D721Med (cell line): ENCODE measurements around the gene XKR3.
"Not testable (repeated sequence)": the region's sequence is repeated elsewhere in the genome, so short reads cannot be mapped to it uniquely, and the experiment has no call there.

ENCODE experiments used
- DNase-seq: peaks from one replicate; pipeline ENCODE4 v3.0.0; 2011; ENCODE audit warnings: low spot score; ENCODE audit not compliant: insufficient read length
- FAIRE-seq: peaks from 2 replicates; lab custom pipeline; 2011; peaks lifted over from hg19 to GRCh38; lab: Jason Lieb, UNC
- TF ChIP-seq, protein P1 (sequence below): IDR thresholded peaks from 2 replicates; pipeline ENCODE4 v1.5.1; 2012; ENCODE audit warnings: mild to moderate bottlenecking, control low read depth; ENCODE audit not compliant: insufficient read depth; ENCODE audit errors: missing control alignments

XKR3 gene

DNA sequence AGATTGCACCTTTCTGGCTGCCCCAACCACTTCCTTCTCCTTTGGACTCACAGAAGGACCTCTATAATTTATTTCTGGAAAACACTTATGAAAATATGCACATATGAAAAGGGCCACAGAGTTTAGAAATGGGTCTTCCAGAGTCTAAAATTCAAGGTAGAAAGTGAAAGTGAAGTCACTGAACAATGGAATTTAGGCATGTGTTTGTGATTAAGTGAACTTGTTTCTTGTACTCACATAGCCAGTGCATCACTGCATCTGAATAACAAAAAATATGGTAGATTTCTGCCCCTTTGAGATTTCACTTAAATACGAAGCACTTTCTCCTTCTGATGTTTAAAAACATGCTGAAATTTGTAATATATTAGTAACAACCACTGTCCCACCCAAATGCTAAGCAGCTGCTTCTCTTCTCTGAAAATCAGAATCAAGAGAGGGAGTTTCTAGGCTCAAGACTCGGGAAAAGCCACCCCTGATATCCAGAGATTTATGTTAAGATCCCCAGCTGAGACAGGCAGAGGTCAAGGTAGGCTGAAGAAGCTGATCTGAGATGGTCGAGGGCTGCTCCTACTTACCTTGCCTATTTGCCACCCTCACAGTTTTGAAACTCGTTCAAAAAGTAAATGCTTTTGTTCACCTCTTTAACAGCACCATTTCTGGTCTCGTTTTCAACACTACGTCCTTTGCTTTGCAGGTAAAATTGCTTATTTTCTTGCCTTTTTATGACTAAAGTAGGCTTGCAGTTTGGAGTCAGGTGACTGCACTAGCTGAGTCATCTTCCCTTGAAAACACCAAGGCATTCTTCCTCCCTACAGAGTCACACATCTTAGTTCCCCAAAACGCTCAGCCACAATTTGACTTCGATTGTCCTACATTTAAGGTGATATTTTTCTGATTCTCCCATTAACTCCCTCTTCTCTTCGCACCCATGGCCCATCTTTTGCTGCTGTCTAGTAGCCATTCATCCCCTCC, at the start of gene XKR3:
TSS of gene XKR3 (minus strand) at position 696 of the 972 bp plus-strand sequence. CDS start 17,338 bp downstream, outside the sequence.
- no peak for DNase-seq
- TF ChIP-seq, protein P1, sequence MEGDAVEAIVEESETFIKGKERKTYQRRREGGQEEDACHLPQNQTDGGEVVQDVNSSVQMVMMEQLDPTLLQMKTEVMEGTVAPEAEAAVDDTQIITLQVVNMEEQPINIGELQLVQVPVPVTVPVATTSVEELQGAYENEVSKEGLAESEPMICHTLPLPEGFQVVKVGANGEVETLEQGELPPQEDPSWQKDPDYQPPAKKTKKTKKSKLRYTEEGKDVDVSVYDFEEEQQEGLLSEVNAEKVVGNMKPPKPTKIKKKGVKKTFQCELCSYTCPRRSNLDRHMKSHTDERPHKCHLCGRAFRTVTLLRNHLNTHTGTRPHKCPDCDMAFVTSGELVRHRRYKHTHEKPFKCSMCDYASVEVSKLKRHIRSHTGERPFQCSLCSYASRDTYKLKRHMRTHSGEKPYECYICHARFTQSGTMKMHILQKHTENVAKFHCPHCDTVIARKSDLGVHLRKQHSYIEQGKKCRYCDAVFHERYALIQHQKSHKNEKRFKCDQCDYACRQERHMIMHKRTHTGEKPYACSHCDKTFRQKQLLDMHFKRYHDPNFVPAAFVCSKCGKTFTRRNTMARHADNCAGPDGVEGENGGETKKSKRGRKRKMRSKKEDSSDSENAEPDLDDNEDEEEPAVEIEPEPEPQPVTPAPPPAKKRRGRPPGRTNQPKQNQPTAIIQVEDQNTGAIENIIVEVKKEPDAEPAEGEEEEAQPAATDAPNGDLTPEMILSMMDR = no peak
- no peak for FAIRE-seq

DNA sequence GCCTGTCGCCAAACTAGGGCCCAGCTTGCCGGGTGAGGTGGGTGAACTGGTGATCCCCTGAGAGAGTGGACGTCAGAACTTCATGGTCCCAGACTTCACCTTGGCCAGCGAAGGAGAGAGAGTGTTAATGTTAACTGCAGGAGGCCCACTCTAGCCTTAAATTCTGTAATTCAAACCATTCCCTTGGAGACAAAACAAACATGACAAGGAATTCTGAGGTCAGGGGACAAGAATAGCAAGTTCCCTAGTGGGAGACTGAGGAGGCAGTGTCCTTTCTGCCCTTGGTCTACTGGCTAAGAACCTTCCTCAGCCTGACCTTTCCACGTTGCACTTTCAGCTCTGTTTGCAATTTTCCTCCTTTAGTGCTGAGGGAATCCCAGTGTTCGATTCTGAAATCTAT, 44.4 kb upstream of the XKR3 start:
- FAIRE-seq, DNase-seq: not testable (repeated sequence)

DNA sequence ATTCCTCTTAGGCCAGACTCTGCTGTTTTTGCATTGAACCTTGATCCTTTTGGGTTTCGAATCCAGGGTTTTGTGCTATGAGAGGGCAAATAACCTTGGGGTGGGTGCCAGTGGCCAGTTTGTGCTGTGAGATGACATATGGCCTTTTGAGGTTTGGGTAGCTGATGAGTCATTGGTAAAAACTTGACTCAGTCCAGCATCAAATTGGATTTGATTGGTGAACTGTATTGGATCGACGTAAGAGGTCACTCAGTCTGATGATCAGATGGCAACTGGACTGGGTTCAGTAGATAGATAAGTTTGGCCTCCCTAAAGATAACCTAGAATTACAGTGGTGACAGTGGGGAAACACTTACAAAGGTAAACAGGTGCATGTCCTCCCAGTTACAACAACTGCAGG, 41.0 kb upstream of the XKR3 start:
- DNase-seq = no peak
- TF ChIP-seq, protein P1 = no peak
- no peak for FAIRE-seq

DNA sequence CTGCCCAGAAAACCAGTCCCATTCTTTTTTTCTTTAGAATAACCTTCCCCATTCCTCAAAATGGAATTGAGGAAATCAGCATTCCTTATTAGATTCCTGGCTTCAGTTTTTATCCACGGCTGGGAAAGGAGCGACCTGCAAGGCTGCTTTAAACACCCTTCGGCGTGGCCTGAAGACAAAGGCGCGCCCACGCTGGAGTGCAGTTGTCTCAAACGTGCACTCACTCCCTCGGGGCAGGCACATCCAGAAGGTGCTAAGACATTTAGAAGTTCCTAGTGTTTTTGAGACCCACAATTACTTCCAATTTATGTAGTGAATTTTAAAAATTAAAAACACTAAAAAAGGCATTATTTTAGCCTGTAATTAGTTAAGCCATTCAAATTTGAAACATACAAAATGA, 31.6 kb upstream of the XKR3 start:
- not testable (repeated sequence) for FAIRE-seq, DNase-seq

DNA sequence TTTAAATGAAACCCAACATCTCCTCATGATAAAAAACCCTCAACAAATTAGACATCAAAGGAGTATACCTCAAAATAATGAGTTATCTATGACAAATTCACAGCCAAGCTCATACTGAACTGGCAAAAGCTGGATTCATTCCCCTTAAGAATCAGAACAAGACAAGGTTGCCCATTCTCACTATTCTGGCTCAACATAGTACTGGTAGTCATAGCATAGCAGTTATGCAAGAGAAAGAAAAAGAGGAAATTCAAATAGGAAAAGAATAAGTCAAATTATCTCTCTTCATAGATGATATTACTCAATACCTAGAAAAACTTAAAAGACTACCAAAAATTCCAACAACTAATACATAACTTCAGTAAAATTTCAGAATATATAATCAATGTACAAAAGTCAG, 29.4 kb upstream of the XKR3 start:
- DNase-seq = no peak
- no peak for FAIRE-seq
- TF ChIP-seq, protein P1 = no peak

DNA sequence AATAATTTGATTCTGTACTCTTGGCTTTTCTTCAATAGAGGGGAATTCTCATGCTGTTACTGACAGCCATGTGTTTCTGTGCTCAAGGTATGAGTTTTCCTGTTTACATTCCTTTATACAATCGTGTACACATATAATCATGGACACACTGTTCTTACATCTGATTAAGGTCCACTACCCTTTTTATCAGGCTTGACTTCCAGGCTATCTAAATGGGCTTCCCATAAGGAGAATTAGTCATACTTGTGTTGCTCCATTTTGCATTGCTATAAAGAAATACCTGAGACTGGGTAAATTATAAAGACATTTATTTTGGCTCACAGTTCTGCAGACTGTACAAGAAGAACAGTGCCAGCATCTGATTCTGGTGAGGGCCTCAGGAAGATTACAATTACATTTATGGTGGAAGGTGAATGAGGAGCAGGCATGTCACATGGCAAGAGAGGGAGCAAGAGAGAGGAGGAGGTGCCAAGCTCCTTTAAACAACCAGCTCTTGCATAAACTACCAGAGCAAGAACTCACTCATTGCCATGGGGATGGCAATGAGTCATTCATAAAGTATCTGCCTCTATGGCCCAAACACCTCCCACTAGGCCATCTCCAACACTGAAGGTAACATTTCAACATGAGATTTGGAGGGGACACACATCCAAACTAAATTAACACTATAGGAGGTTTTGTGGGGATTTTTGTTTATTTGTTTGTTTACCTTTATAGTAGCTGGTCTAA, 26.2 kb upstream of the XKR3 start:
- not testable (repeated sequence) for FAIRE-seq, DNase-seq

DNA sequence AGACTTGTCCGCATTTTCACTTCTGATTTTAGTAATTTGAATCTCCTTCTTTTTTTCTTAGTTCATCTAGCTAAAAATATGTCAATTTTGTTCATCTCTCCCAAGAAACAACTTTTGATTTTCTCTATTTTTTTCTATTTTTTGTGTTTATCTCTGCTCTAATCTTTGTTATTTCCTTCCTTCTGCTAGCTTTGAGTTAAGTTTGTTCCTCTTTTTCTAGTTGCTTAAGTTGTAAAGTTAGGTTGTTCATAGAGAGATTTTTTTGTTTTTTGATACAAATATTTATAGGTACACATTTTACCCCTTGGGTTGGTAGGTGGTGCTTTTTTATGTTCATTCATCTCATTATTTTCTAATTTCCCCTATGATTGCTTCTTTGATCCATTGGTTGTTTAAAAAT, 22.1 kb upstream of the XKR3 start:
- no peak for FAIRE-seq
- TF ChIP-seq, protein P1 = no peak
- no peak for DNase-seq

DNA sequence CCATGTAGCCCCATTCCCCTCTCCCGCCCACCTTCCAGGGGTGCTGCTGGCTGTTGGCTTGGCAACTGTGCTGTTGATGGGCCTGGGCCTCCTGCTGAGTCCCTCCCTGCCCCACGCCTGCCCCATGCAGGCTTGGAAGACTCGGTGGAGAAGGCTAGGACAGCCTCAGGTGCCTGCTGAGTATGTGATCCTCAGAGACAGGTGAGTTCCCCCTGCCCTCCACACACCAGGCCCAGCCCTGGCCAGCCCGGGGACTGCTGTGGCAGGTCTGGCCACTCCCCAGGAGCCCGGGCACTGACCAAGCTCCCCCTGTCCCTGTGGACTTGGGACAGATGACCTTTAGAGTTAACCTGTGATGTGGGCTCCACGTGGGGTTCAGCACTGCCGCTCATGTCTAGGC, 20.7 kb upstream of the XKR3 start:
- DNase-seq = no peak
- FAIRE-seq = no peak
- TF ChIP-seq, protein P1 = no peak
